HUES48 (cell line): Measurements from ENCODE around the gene PXMP4.
A peak's percentile ranks its signal among the peaks of the same experiment; 100 is the strongest.

Experiments
- H3K27ac ChIP-seq: one replicate; pipeline ENCODE4 v1.7.0; 2013; ENCODE audit warnings: low read depth, low read length, inconsistent platforms
- H3K27me3 ChIP-seq: 2 replicates; pipeline ENCODE4 v1.6.1; 2013; ENCODE audit warnings: mild to moderate bottlenecking, low read length; ENCODE audit not compliant: control insufficient read depth, insufficient read depth
- H3K36me3 ChIP-seq: 2 replicates; pipeline ENCODE4 v1.6.1; 2013; ENCODE audit warnings: low read length; ENCODE audit not compliant: control insufficient read depth, insufficient read depth
- H3K4me1 ChIP-seq: 2 replicates; pipeline ENCODE4 v1.6.1; 2013; ENCODE audit warnings: mild to moderate bottlenecking, low read length; ENCODE audit not compliant: control insufficient read depth, insufficient read depth
- H3K4me3 ChIP-seq: 2 replicates; pipeline ENCODE4 v1.5.1; 2013; ENCODE audit warnings: mild to moderate bottlenecking, low read depth, low read length
- H3K9ac ChIP-seq: 2 replicates; pipeline ENCODE4 v1.6.1; 2013; ENCODE audit warnings: mild to moderate bottlenecking, low read depth, low read length, moderate library complexity
- H3K9me3 ChIP-seq: 2 replicates; pipeline ENCODE4 v1.6.1; 2013; ENCODE audit warnings: low read length; ENCODE audit not compliant: control insufficient read depth, insufficient read depth

The PXMP4 gene

GRCh38 chr20:33672426-33673113 is 47.5 kb downstream of the PXMP4 start:
- Histone ChIP-seq H3K4me1 (peaks cover 19% of the 10 kb centered on the region), H3K27ac (no peak overlapping the region), H3K27me3 (peaks cover 3% of the 10 kb centered on the region), H3K9me3 (no peaks in the 10 kb centered on the region), H3K9ac (no peak overlapping the region), H3K4me3 (peak overlapping the region; percentile 31; the same call in 1 of the 2 replicates), H3K36me3 (peaks cover 53% of the 10 kb centered on the region)

GRCh38 chr20:33671573-33672288 is 48.4 kb downstream of the PXMP4 start:
- no peak overlapping the region for H3K4me3 ChIP-seq
- H3K27me3 ChIP-seq = peaks cover 7% of the 10 kb centered on the region
- peaks cover 19% of the 10 kb centered on the region for H3K4me1 ChIP-seq
- no peaks in the 10 kb centered on the region for H3K9me3 ChIP-seq
- H3K36me3 ChIP-seq = peaks cover 45% of the 10 kb centered on the region
- H3K9ac ChIP-seq = no peak overlapping the region
- no peak overlapping the region for H3K27ac ChIP-seq

- Histone ChIP-seq H3K4me1 (peaks cover 25% of the 10 kb centered on the region), H3K4me3 (no peak overlapping the region), H3K27me3 (peaks cover 7% of the 10 kb centered on the region), H3K9ac (no peak overlapping the region), H3K36me3 (peaks cover 37% of the 10 kb centered on the region), H3K9me3 (no peaks in the 10 kb centered on the region), H3K27ac (no peak overlapping the region)
Observed at GRCh38 chr20:33670715-33671499, 49.2 kb downstream of the PXMP4 start.

- Histone ChIP-seq H3K4me1 (peaks cover 18% of the 10 kb centered on the region), H3K27ac (no peak overlapping the region), H3K9ac (no peak overlapping the region), H3K27me3 (peaks cover 7% of the 10 kb centered on the region), H3K4me3 (no peak overlapping the region), H3K9me3 (no peaks in the 10 kb centered on the region), H3K36me3 (peaks cover 35% of the 10 kb centered on the region)
Observed at GRCh38 chr20:33669873-33670640, 50.1 kb downstream of the PXMP4 start.

- Histone ChIP-seq H3K4me3 (no peak overlapping the region), H3K9ac (no peak overlapping the region), H3K4me1 (peaks cover 20% of the 10 kb centered on the region), H3K9me3 (no peaks in the 10 kb centered on the region), H3K27ac (no peak overlapping the region), H3K27me3 (peaks cover 7% of the 10 kb centered on the region), H3K36me3 (peaks cover 35% of the 10 kb centered on the region)
Observed at GRCh38 chr20:33669224-33669623, 50.9 kb downstream of the PXMP4 start.

- Histone ChIP-seq H3K27ac (no peak overlapping the region), H3K9me3 (no peaks in the 10 kb centered on the region), H3K27me3 (peaks cover 7% of the 10 kb centered on the region), H3K4me3 (no peak overlapping the region), H3K36me3 (peaks cover 35% of the 10 kb centered on the region), H3K4me1 (peaks cover 26% of the 10 kb centered on the region), H3K9ac (no peak overlapping the region)
Observed at GRCh38 chr20:33668466-33669155, 51.5 kb downstream of the PXMP4 start.

- peaks cover 7% of the 10 kb centered on the region for H3K27me3 ChIP-seq
- peak overlapping the region; percentile 62 for H3K4me3 ChIP-seq
- H3K27ac ChIP-seq = no peak overlapping the region
- H3K9ac ChIP-seq = no peak overlapping the region
- H3K9me3 ChIP-seq = no peaks in the 10 kb centered on the region
- H3K4me1 ChIP-seq = peaks cover 21% of the 10 kb centered on the region
- H3K36me3 ChIP-seq = peaks cover 35% of the 10 kb centered on the region
Observed at GRCh38 chr20:33667676-33668465, 52.2 kb downstream of the PXMP4 start.

- Histone ChIP-seq H3K27me3 (peaks cover 7% of the 10 kb centered on the region), H3K4me3 (peak overlapping the region; percentile 62), H3K9ac (no peak overlapping the region; the same call in 1 of the 2 replicates), H3K36me3 (peaks cover 35% of the 10 kb centered on the region), H3K4me1 (peaks cover 23% of the 10 kb centered on the region), H3K9me3 (no peaks in the 10 kb centered on the region), H3K27ac (peak overlapping the region; percentile 22)
Observed at GRCh38 chr20:33667245-33667675, 52.9 kb downstream of the PXMP4 start.

- Histone ChIP-seq H3K4me1 (peaks cover 23% of the 10 kb centered on the region), H3K36me3 (peaks cover 31% of the 10 kb centered on the region), H3K4me3 (peak within 1 kb of the TSS; percentile 62), H3K9ac (no peak within 1 kb of the TSS; the same call in 1 of the 2 replicates), H3K27ac (peak within 1 kb of the TSS; percentile 67), H3K27me3 (peaks cover 7% of the 10 kb centered on the region), H3K9me3 (no peaks in the 10 kb centered on the region)
Observed at GRCh38 chr20:33666293-33667244, 53.5 kb downstream of the PXMP4 start, which contains the start of gene ACTL10. TSS of gene ACTL10 (plus strand) at chr20:33666943. CDS start at chr20:33667498, 555 bp downstream.
